22Rv1 (cell line): Measurements from ENCODE around the gene MDH2.

Experiments used
- CTCF ChIP-seq: fragments of 450-650 bp; IDR thresholded peaks from 2 replicates; pipeline ENCODE4 v1.5.1; 2017; ENCODE audit warnings: mild to moderate bottlenecking
- ZFX ChIP-seq: fragments of 450-650 bp; IDR thresholded peaks from 2 replicates; pipeline ENCODE4 v1.6.1; 2017; ENCODE audit warnings: antibody characterized with exemption, borderline replicate concordance

- TF ChIP-seq CTCF = no peak
- TF ChIP-seq ZFX = no peak
Measured at GRCh38 chr7:76063525-76063924, 15.6 kb downstream of the MDH2 start.
